ENCODE data around the gene DDX19B.
"Not testable (repeated sequence)": the region's sequence is repeated elsewhere in the genome, so short reads cannot be mapped to it uniquely, and the experiment has no call there.

Gene DDX19B

DNA sequence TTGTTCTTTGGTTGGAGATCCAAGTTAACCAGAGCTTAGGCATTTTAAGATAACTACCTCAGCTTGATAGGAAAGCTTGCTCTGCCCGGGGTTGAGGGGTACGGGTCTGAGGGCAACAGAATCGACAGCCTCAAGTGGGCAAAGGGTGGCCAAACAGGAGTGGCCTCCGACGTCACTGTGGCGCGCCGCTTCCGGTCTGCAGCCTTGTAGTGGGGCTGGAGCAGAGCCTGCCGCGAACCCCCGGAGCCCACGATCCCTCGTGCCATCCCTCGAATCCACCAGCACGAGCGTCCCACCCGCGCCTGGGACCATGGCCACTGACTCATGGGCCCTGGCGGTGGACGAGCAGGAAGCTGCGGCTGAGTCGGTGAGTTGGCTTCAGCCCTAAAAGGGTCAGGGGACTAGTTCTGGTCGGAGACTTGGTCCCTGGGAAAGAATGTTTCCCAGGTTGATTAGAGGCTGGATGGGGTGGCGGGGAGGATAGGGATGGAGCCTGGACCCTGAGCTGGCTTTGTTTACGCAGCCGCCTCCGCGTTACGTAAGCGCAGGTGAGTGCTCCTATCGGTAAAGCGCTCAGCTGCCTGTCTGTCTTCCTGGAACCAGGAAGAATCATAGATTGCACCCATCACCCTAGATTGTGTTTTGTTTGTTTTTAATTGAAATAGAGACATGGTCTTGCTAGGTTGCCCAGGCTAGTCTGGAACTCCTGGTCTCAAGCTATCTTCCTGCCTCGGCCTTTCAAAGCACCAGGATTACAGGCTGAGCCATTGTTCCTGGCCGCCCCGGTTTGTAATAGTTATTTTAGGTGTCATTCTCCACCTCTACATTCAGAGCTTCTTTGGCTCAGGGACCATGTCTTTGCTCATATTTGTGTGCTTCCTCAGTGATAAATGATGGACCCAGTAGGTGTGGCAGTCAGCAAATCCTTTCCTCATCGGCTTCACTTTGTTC, at the start of gene DDX19B:
DDX19B (plus strand) TSS at position 199 of the 951 bp plus-strand sequence; CDS start at position 311, 112 bp downstream.
- H3K27me3 Mint-ChIP-seq, result no peaks in the 10 kb centered on the region
- H3K4me3 Mint-ChIP-seq, result peak within 1 kb of the TSS; percentile 94
- H3K9me3 Mint-ChIP-seq, result peaks cover 10% of the 10 kb centered on the region
- peaks cover 10% of the 10 kb centered on the region for H3K36me3 Mint-ChIP-seq
- peak within 1 kb of the TSS; percentile 97 for H3K27ac Mint-ChIP-seq
- peaks cover 41% of the 10 kb centered on the region for H3K4me1 Mint-ChIP-seq

DNA sequence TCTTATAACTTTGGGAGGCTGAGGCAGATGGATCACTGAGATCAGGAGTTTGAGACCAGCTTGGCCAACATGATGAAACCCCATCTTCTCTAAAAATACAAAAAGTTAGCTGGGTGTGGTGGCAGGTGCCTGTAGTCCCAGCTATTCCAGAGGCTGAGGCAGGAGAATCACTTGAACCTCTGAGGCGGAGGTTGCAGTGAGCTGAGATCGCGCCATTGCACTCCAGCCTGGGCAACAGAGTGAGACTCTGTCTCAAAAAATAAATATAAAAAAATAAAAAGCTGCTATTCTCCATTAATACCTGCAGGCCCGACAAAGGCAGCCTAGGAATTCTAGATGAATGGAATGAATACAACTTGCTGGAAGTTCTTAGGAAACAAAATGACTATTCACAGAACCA, 49.3 kb upstream of the DDX19B start:
- H3K36me3 Mint-ChIP-seq, H3K9me3 Mint-ChIP-seq, H3K27me3 Mint-ChIP-seq: not testable (repeated sequence)
- peak overlapping the region; percentile 77 for H3K27ac Mint-ChIP-seq
- peaks cover 26% of the 10 kb centered on the region for H3K4me1 Mint-ChIP-seq
- H3K4me3 Mint-ChIP-seq, result peak overlapping the region; percentile 88

DNA sequence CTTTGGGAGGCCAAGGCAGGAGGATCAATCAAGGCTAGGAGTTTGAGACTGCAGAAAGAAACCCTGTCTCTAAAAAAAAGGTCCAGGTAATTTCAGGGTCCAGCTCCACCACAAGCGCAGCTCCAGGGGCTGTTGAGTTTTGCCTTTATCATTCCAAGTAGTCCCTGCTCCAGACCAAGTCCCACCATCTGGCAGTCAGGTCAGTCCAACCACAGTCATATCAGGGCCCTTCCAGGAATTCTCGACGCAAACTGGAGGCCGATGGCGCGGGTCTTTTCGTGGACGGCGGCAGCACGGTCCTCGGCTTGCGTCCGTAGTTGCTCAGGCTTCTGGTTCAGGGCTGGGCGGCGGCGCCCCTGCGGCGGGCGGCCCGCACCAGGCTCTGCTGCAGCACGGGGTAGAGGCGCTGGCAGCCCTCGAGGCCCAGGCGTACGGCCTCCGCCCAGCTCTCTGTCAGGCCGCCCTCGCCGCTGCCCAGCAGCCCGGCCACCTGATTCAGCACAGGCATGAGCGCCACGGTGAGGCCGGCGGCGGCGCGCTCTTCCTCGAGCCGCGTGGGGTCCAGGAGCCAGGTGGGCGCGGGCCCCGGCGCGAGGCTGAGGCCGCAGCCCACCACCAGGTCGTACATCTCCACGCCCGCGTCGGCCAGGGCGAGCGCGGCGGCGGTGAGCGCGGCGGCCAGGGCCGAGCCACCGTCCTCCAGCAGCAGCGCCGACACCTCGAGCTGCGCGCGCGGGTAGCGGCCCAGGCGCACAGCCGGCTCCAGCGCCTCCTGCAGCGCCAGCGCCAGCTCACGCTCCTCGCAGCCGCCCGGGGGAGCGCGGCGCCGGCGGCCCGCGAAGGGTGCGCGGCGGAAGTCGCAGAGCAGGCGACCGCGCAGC, 48.0 kb upstream of the DDX19B start:
- Mint-ChIP-seq H3K4me3 (peak overlapping the region; percentile 88), H3K36me3 (peaks cover 1% of the 10 kb centered on the region), H3K4me1 (peaks cover 22% of the 10 kb centered on the region), H3K27me3 (no peaks in the 10 kb centered on the region), H3K9me3 (no peaks in the 10 kb centered on the region), H3K27ac (peak overlapping the region; percentile 79)

DNA sequence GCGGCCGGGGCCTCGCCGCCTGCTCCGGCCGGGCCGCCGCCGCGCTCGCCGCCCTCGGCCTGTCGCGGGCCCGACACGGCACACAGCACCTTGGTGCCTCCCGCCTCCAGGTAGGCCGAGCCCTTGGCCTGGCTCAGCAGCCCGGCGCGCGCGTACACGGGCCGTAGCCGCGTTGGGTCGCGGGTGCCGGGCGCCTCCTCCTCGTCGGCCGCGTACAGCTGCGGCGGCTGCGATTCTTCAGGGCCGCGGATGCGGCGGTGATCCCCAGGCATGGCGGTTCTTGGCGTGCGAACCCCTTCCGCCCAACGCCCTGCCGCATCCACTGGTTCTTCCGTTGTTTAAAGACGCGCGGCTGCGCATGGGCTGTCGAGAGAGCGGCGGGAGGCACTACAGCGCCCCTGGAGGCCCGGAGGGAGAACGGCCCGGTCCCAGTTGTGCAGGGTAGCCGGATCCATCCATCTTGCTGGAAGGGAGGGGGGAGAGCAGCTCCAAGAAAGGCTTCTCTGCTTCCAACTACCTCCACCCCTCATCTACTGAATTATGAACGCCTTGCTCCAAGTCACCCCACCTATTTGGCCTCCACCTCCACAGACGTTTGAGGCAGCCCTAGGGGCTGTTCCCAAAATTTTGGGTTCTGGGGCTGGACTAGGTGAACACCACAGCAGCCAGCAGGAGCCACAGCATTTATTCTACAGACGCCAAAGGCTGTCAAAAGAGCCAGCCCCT, 47.2 kb upstream of the DDX19B start, which contains the start of gene EXOSC6:
EXOSC6 (minus strand) TSS at position 312 of the 726 bp plus-strand sequence; CDS start at position 272, 40 bp downstream.
- Mint-ChIP-seq H3K9me3 (no peaks in the 10 kb centered on the region), H3K4me3 (peak within 1 kb of the TSS; percentile 88), H3K36me3 (peaks cover 1% of the 10 kb centered on the region), H3K27me3 (no peaks in the 10 kb centered on the region), H3K27ac (peak within 1 kb of the TSS; percentile 95), H3K4me1 (peaks cover 14% of the 10 kb centered on the region)

DNA sequence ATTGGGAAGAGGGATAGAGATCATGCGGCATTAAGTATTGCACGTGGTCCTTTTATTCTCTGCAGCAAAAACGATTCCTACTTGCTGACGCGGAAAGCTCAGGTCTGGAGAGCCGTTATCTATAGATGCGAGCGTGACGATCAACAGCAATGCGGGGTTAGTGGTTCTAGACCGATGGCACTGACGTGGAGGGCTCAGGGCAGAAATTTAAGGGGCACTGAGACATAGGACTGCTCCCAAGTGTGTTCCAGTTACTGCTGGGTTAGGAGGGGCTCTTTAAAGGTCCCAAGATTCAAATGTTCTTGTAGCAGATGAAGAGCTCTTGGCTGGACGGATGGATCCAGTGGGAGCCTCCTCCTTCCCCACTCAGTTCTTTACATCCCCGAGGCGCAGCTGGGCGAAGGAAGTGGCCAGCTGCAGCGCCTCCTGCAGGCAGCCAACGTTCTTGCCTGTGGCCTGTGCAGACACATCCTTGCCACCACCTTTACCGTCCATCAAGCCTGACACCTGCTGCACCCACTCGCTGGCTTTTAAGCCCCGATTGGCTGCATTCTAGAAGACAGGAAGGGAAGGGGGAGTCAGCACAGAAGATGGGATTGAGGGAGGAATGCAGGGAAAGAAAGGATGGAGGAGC, 46.5 kb upstream of the DDX19B start:
- Mint-ChIP-seq H3K27ac (no peak overlapping the region), H3K4me1 (peaks cover 12% of the 10 kb centered on the region), H3K27me3 (no peaks in the 10 kb centered on the region), H3K9me3 (no peaks in the 10 kb centered on the region), H3K36me3 (peaks cover 1% of the 10 kb centered on the region), H3K4me3 (no peak overlapping the region)

DNA sequence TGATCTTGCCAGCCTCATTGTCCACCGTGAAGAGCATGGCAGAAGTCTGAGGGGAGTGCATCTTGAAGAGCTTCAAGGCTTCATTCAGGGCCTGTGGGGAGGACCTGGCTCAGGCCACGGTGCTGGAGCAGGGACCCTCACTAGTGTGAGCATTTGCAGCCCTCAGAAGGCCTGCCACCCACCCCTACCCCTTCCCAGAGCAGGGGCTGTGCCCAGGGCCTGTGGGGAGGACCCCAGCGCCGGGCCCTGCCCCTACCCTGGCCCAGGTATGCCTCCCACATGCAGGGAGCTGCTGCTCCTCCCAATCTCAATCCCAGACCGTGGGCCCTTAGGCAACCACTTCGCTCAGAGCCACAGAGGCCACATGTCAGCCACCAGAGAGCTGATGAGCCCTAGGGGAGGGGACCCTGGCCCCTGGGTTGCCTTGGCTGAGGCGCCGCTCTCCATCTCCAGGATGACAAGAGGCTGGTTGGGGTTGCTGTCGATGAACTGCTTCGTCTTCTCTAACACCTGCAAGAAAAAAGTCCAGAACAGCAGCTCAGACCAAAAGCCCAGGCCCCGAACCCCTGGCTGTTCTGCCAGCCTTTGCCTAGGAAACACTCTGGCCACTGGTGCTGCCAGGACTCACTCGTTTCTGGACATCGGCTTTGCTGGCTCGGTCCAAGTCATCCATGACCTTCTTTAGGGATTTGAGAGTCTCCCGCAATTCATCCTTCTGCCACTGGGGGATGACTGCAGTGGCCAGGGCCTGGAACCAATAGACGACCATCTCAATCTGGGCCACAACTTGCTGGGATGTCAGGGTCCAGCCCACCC, 45.5 kb upstream of the DDX19B start:
- no peak overlapping the region for H3K27ac Mint-ChIP-seq

DNA sequence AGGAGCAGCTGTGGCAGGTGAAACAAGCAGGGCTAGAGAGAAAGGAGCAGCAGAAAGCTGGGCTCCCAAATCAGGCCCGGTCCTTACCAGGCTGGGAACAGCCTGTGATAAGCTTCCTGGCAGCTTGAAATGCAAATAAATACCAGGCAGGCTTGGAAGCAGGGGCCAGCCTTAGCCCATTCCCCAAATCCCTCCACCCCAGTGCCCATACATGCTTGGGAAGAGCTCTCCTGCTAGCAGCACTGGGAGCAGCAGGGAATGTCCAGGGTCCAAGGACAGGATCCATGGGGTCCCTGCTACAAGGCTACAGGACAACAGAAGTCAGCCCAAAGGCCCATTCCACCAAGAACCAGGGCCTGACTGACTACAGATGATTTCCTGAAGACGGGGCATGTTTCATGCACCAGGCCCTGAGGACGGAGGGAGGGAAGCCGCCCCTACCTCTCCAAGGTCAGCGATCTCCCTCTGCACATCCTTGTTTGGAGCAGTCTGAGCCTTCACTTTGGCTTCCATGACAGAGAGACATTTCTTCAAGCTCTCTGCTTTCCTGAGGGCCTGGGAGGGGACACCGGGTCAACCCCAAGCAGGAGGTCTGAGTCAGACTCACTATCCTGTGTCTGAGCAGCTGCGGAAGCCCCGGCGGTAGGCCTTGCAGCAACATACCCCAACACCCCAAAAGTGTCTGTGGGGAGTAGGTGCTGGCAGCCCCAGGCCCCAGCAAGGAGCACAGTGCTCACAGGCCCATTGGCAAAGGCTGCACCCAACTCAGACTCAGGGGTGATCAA, 44.6 kb upstream of the DDX19B start:
- no peak overlapping the region for H3K4me3 Mint-ChIP-seq
- peaks cover 1% of the 10 kb centered on the region for H3K36me3 Mint-ChIP-seq
- no peak overlapping the region for H3K27ac Mint-ChIP-seq

More for the DNA sequence above, 45.5 kb upstream of the DDX19B start:
- Mint-ChIP-seq H3K4me1 (peaks cover 8% of the 10 kb centered on the region), H3K27me3 (no peaks in the 10 kb centered on the region), H3K36me3 (peaks cover 1% of the 10 kb centered on the region), H3K4me3 (no peak overlapping the region), H3K9me3 (no peaks in the 10 kb centered on the region)

DNA sequence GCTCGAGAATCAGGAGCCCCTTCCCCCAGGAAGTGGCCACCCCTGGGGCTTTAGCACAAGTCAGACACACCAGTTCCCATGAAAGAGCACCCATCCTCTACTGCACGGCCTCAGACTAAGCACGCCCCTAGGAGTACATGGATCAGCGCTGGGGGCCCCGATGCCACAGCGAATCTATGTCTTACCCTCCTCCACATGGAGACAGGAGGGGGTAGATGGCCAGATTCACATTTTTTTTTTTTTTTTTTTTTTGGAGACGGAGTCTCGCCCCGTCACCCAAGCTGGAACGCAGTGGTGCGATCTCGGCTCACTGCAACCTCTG, 44.1 kb upstream of the DDX19B start:
- Mint-ChIP-seq H3K27ac (no peak overlapping the region), H3K4me1 (no peaks in the 10 kb centered on the region), H3K9me3 (no peaks in the 10 kb centered on the region), H3K4me3 (no peak overlapping the region), H3K27me3 (no peaks in the 10 kb centered on the region), H3K36me3 (no peaks in the 10 kb centered on the region)

More for the DNA sequence above, 44.6 kb upstream of the DDX19B start:
- H3K27me3 Mint-ChIP-seq, result no peaks in the 10 kb centered on the region
- H3K4me1 Mint-ChIP-seq, result peaks cover 3% of the 10 kb centered on the region
- H3K9me3 Mint-ChIP-seq, result no peaks in the 10 kb centered on the region

DNA sequence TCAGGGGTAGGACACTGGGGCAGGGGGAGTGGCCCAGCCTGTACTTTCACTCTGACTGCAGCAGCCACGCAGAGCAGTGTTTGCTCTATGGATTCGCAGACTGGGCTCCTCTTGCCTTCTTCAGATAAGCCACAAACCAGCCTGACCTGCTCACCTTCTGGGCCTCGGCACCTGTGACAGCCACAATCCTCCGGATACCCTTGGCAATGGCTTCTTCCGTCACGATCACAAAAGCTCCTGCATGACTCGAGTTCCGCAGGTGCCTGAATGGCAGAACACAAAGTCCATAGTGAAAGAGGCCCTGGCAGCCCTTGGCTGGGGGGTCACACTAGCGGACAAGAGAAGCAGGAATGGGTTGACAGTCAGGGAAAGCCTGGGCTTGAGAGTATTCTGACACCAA, 43.4 kb upstream of the DDX19B start:
- Mint-ChIP-seq H3K4me1 (no peaks in the 10 kb centered on the region), H3K27me3 (no peaks in the 10 kb centered on the region), H3K36me3 (no peaks in the 10 kb centered on the region), H3K27ac (no peak overlapping the region), H3K9me3 (no peaks in the 10 kb centered on the region), H3K4me3 (no peak overlapping the region)

DNA sequence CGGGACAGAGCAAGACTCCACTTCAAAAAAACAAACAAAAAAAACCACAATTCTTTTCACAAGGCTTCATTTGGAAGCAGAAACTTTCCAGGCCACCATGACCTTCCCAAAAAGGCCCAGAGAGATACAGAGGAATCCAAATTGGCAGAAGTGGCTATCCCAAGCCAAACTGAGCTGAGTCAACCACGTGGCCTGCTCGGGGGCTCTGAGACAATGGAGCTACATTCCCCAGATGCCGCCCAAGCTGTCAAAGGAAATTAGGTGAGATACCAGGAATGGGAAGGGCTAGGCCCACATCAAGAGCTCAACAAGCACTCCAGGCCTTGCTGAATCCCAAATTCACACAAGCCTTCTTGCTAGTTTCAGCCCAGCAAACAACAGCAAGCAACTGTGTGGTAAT, 41.6 kb upstream of the DDX19B start:
- H3K9me3 Mint-ChIP-seq, result no peaks in the 10 kb centered on the region
- no peaks in the 10 kb centered on the region for H3K4me1 Mint-ChIP-seq
- H3K27me3 Mint-ChIP-seq, result no peaks in the 10 kb centered on the region
- H3K36me3 Mint-ChIP-seq, result peaks cover 2% of the 10 kb centered on the region
- no peak overlapping the region for H3K27ac Mint-ChIP-seq
- H3K4me3 Mint-ChIP-seq, result no peak overlapping the region

DNA sequence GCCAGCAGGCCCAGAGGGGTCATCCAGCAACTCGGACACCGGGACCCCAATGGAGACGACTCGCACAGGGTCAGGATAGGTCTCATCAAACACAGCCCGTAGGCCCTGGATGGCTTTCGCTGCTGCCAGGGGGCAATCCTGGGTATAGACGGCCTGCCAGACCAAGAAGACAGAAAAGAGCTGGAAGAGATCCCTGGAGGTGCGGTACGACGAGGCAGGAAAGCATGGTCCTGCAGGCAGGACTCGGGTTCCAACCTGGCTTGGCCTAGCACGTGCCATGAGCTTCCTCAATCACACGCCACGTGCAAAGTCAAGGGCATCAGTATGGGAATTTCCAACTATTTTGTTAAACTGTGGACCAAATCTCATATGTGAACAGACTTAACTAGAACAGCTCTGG, 40.9 kb upstream of the DDX19B start:
- Mint-ChIP-seq H3K36me3 (peaks cover 4% of the 10 kb centered on the region), H3K9me3 (no peaks in the 10 kb centered on the region), H3K27ac (no peak overlapping the region), H3K4me1 (no peaks in the 10 kb centered on the region), H3K4me3 (no peak overlapping the region), H3K27me3 (no peaks in the 10 kb centered on the region)

DNA sequence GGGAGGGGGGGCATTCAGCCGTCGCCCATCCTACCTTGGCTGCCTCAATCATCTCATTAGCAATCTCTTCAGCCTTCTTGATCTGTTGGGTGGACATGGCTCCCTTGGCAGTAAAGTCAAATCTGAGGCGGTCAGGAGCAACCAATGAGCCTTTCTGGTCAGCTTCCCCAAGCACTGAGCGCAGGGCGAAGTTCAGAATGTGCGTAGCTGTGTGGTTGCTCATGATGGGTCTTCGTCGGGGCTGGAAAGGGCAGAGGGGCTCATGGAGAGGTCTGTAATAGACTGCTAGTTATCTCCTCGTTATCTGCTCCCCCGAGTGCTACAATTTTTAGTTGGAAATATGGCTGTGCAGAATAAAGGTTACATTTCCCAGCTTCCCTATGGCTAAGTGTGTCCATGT, 40.0 kb upstream of the DDX19B start:
- H3K9me3 Mint-ChIP-seq, result no peaks in the 10 kb centered on the region
- H3K4me1 Mint-ChIP-seq, result no peaks in the 10 kb centered on the region
- H3K4me3 Mint-ChIP-seq, result no peak overlapping the region
- no peaks in the 10 kb centered on the region for H3K27me3 Mint-ChIP-seq
- H3K27ac Mint-ChIP-seq, result no peak overlapping the region
- H3K36me3 Mint-ChIP-seq, result peaks cover 4% of the 10 kb centered on the region

DNA sequence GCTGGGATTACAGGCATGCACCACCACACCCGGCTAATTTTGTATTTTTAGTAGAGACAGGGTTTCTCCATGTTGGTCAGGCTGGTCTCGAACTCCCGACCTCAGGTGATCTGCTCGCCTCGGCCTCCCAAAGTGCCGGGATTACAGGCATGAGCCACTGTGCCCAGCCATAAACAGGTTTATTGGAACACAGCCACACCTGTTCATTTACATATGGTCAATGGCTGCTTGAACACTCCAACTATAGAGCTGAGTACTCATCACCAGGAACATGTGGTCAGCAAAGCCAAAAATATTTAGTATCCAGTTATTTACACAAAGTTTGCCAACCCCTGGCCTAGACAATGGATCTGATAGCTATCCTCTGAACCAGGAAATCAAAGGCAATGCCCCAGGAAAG, 39.1 kb upstream of the DDX19B start:
- H3K4me3 Mint-ChIP-seq, H3K9me3 Mint-ChIP-seq, H3K27ac Mint-ChIP-seq, H3K27me3 Mint-ChIP-seq, H3K36me3 Mint-ChIP-seq, H3K4me1 Mint-ChIP-seq: not testable (repeated sequence)

DNA sequence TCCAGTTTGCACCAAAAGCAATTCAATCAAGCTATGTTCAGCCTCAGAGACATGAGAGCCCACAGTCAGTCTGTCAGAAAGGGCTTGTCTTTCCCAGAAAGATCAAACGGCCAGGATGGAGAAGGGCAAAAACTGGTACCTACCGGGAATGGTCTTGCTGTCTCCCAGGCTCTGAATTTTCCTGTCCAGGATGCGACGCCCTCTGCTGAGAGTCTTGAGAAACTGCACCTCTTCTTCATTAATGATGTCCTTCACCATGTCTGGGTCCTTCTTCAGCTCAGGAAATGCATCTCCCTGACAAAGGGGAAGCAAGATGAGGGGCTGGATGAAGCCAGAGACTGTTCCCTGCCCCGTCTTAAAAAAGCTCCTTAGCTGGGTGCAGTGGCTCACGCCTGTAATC, 31.5 kb upstream of the DDX19B start:
- Mint-ChIP-seq H3K27me3 (no peaks in the 10 kb centered on the region), H3K4me1 (no peaks in the 10 kb centered on the region), H3K9me3 (no peaks in the 10 kb centered on the region), H3K27ac (no peak overlapping the region), H3K4me3 (no peak overlapping the region), H3K36me3 (peaks cover 11% of the 10 kb centered on the region)

Data from activated naive CD4-positive, alpha-beta T cell treated with anti-CD3 and anti-CD28 coated beads, Interleukin-2, amount 50 U/mL, for 24 hours (primary cell).